ENCODE measurements around the gene RRP8. TPM values are rescaled to one million over a fixed set of nuclear protein-coding genes. Genes with fewer than 3 reads are reported as not detected.

RRP8 gene
- total and polyA plus RNA-seq, 9 of the 15 experiments (the other 6 are each of a cell fraction or from before 2014, with no cell fraction given), result 5.7 to 47.3 (median 32.6) TPM

DNA sequence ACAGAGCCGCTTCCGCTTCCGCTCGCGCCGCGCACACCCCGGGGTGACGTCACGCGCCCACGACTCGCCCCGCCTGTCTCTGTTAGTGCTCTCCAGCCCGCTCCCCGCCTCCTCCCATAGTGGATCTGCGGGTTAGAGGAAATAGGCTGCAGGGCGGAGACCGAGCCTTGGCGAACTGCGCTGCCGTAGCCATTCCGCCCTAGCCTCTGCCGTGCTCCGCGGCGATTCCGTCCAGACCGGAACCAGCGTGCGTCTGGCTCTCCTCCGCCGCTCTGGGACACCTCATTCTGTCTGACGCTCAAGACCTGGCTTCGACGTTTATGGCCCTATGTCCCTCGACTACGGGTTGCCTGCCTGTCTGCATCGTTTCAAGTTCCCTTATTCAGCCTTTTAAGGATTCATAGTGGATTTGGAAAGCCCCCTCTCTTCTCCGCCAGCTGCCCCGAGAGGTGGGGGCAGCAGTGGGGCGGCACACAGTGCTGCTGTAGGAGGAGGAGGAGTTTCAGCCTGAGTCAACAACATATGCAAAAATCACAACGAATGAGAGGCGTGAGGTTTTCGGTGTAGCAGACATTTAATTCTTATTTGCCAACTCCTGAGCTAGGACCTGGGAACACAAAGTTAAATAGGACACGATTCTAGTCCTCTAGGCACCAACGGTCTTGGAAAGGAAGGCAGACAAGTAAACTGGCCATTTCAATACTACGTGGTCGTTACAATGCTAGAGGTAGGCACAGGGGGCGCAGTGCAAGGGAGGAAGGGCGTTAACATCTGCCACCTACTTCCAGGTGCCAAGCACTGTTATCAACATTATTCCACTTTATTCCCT, 9.0 kb upstream of the RRP8 start, which contains the start of gene TAF10 (continued):
- TF ChIP-seq, protein P1, sequence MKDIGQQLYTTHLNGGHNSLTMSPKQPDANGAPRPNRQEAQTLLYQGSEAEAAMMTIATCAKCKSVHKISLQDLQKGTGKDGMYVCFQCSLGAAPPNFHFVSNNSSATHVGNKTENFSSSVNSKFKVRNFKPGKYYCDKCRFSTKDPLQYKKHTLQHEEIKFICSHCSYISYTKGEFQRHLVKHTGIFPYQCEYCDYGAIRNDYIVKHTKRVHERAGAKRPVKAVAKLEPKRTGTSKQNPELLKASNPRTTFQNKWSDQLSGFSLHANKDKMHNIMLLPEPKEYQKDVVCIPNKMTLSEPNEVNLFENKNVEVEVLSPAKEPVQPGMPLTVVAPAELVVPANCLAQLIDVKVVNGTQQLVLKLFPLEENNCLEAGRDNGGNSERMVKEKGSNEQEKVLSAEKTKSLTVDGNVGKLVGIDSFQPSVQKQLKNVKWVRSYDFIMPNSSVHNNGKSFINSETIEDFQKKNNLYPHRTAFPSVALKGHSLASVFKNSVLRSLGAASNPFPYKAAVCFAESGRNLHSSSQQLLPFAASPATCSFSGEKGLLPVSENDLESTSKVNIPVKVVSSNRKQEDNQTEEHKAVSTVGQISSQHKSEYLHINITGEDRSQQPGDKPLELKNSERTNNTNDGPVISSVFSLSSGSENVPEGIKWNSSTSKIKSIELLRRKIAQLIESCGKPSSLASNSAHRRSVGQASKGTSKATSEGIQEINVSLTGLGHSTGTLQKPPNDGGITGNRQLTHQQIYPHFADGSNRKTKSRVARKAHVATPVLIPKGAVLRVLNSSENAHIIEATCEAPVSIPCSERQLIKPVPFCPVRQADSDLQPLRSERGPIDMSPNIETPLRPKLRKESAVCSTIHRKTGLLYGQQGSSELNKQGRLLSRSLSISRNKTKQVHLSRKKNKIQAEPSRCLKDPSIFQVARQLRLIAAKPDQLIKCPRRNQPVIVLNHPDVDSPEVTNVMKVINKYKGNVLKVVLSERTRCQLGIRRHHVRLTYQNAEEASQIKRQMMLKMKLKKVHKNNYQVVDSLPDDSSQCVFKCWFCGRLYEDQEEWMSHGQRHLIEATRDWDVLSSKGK (CRISPR knock-in tag; IDR thresholded peaks at IDR 0.05), result no peak
- TF ChIP-seq PHF20 (IDR thresholded peaks at IDR 0.05; ENCODE audit: partially characterized antibody) (no peak), ZNF583 (CRISPR knock-in tag; IDR thresholded peaks at IDR 0.05) (no peak), DIDO1 (tag; IDR thresholded peaks at IDR 0.05; ENCODE audit: low read depth) (no peak), SAFB2 (IDR thresholded peaks at IDR 0.05; ENCODE audit: borderline replicate concordance, low read depth, low read length, severe bottlenecking) (no peak), RBM22 (IDR thresholded peaks at IDR 0.05; ENCODE audit: low read depth, low read length, poor library complexity, severe bottlenecking) (peak; percentile 36), RUNX1 (IDR thresholded peaks at IDR 0.05; ENCODE audit: low read depth) (no peak), ZFPM2 (CRISPR knock-in tag; IDR thresholded peaks at IDR 0.05) (no peak), KLF1 (tag; IDR thresholded peaks at IDR 0.05) (no peak; the same call in 1 of the 2 replicates), ARID1B (IDR thresholded peaks at IDR 0.05) (no peak; the same call in 1 of the 2 replicates), SIRT6 (IDR thresholded peaks at IDR 0.05; ENCODE audit: low read depth, low read length) (no peak), MEF2A (IDR thresholded peaks at IDR 0.05; ENCODE audit: control insufficient read depth, low read depth, low read length) (no peak), ZNF551 (CRISPR knock-in tag; IDR thresholded peaks at IDR 0.05) (no peak), ZNF589 (CRISPR knock-in tag; IDR thresholded peaks at IDR 0.05; ENCODE audit: low read depth) (no peak), ZNF699 (CRISPR knock-in tag; IDR thresholded peaks at IDR 0.05; ENCODE audit: insufficient replicate concordance) (no peak), SAP30 (IDR thresholded peaks at IDR 0.05; ENCODE audit: borderline replicate concordance, insufficient read depth, low read depth, low read length, poor library complexity, severe bottlenecking) (no peak), TRIM28 (IDR thresholded peaks at IDR 0.05) (peak; percentile 75; the same call in 1 of the 2 replicates), MTA3 (IDR thresholded peaks at IDR 0.05; ENCODE audit: borderline replicate concordance) (peak; percentile 77; the same call in 1 of the 2 replicates)
- TF ChIP-seq, protein P2, sequence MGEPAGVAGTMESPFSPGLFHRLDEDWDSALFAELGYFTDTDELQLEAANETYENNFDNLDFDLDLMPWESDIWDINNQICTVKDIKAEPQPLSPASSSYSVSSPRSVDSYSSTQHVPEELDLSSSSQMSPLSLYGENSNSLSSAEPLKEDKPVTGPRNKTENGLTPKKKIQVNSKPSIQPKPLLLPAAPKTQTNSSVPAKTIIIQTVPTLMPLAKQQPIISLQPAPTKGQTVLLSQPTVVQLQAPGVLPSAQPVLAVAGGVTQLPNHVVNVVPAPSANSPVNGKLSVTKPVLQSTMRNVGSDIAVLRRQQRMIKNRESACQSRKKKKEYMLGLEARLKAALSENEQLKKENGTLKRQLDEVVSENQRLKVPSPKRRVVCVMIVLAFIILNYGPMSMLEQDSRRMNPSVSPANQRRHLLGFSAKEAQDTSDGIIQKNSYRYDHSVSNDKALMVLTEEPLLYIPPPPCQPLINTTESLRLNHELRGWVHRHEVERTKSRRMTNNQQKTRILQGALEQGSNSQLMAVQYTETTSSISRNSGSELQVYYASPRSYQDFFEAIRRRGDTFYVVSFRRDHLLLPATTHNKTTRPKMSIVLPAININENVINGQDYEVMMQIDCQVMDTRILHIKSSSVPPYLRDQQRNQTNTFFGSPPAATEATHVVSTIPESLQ (CRISPR knock-in tag; IDR thresholded peaks at IDR 0.05), result no peak; the same call in 1 of the 2 replicates
- TF ChIP-seq, protein P3, sequence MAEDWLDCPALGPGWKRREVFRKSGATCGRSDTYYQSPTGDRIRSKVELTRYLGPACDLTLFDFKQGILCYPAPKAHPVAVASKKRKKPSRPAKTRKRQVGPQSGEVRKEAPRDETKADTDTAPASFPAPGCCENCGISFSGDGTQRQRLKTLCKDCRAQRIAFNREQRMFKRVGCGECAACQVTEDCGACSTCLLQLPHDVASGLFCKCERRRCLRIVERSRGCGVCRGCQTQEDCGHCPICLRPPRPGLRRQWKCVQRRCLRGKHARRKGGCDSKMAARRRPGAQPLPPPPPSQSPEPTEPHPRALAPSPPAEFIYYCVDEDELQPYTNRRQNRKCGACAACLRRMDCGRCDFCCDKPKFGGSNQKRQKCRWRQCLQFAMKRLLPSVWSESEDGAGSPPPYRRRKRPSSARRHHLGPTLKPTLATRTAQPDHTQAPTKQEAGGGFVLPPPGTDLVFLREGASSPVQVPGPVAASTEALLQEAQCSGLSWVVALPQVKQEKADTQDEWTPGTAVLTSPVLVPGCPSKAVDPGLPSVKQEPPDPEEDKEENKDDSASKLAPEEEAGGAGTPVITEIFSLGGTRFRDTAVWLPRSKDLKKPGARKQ (CRISPR knock-in tag; IDR thresholded peaks at IDR 0.05), result no peak

Data from K562 (cell line).